Measurements from ENCODE around the gene CNBD2.

CNBD2 gene

DNA sequence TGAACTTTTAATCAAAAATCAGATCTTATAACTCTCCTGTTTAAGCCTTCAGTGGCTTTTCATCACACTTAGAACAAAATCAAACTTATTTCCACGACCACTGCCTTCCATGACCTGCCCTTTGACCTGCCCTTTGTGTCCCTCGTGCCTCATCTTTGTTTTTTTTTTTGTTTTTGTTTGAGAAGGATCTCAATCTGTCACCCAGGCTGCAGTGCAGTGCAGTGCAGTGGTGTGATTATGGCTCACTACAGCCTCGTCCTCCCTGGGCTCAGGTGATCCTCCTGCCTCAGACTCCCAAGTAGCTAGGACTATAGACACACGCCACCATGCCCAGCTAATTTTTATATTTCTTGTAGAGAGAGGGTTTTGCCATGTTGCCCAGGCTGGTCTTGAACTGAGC is 86.8 kb downstream of the CNBD2 start:
- TF ChIP-seq TCF4 (CRISPR knock-in tag; IDR thresholded peaks at IDR 0.05; ENCODE audit: borderline replicate concordance) (no peak), ZC3H10 (CRISPR knock-in tag; IDR thresholded peaks at IDR 0.05) (no peak), GLIS3 (CRISPR knock-in tag; IDR thresholded peaks at IDR 0.05) (no peak), ISL1 (CRISPR knock-in tag; IDR thresholded peaks at IDR 0.05) (no peak), PPARA (CRISPR knock-in tag; IDR thresholded peaks at IDR 0.05; ENCODE audit: borderline replicate concordance) (no peak), ZFP30 (CRISPR knock-in tag; IDR thresholded peaks at IDR 0.05) (no peak), OSR1 (CRISPR knock-in tag; IDR thresholded peaks at IDR 0.05) (no peak), ZNF70 (CRISPR knock-in tag; IDR thresholded peaks at IDR 0.05) (no peak), ZNF8 (CRISPR knock-in tag; IDR thresholded peaks at IDR 0.05) (no peak), ZNF565 (CRISPR knock-in tag; conservative IDR thresholded peaks at IDR 0.05; ENCODE audit: low read depth) (no peak)
- TF ChIP-seq, protein P1, sequence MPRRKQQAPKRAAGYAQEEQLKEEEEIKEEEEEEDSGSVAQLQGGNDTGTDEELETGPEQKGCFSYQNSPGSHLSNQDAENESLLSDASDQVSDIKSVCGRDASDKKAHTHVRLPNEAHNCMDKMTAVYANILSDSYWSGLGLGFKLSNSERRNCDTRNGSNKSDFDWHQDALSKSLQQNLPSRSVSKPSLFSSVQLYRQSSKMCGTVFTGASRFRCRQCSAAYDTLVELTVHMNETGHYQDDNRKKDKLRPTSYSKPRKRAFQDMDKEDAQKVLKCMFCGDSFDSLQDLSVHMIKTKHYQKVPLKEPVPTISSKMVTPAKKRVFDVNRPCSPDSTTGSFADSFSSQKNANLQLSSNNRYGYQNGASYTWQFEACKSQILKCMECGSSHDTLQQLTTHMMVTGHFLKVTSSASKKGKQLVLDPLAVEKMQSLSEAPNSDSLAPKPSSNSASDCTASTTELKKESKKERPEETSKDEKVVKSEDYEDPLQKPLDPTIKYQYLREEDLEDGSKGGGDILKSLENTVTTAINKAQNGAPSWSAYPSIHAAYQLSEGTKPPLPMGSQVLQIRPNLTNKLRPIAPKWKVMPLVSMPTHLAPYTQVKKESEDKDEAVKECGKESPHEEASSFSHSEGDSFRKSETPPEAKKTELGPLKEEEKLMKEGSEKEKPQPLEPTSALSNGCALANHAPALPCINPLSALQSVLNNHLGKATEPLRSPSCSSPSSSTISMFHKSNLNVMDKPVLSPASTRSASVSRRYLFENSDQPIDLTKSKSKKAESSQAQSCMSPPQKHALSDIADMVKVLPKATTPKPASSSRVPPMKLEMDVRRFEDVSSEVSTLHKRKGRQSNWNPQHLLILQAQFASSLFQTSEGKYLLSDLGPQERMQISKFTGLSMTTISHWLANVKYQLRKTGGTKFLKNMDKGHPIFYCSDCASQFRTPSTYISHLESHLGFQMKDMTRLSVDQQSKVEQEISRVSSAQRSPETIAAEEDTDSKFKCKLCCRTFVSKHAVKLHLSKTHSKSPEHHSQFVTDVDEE (CRISPR knock-in tag; IDR thresholded peaks at IDR 0.05): no peak
- TF ChIP-seq, protein P2, sequence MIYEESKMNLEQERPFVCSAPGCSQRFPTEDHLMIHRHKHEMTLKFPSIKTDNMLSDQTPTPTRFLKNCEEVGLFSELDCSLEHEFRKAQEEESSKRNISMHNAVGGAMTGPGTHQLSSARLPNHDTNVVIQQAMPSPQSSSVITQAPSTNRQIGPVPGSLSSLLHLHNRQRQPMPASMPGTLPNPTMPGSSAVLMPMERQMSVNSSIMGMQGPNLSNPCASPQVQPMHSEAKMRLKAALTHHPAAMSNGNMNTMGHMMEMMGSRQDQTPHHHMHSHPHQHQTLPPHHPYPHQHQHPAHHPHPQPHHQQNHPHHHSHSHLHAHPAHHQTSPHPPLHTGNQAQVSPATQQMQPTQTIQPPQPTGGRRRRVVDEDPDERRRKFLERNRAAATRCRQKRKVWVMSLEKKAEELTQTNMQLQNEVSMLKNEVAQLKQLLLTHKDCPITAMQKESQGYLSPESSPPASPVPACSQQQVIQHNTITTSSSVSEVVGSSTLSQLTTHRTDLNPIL (CRISPR knock-in tag; IDR thresholded peaks at IDR 0.05; ENCODE audit: low read depth): no peak
- TF ChIP-seq, protein P3, sequence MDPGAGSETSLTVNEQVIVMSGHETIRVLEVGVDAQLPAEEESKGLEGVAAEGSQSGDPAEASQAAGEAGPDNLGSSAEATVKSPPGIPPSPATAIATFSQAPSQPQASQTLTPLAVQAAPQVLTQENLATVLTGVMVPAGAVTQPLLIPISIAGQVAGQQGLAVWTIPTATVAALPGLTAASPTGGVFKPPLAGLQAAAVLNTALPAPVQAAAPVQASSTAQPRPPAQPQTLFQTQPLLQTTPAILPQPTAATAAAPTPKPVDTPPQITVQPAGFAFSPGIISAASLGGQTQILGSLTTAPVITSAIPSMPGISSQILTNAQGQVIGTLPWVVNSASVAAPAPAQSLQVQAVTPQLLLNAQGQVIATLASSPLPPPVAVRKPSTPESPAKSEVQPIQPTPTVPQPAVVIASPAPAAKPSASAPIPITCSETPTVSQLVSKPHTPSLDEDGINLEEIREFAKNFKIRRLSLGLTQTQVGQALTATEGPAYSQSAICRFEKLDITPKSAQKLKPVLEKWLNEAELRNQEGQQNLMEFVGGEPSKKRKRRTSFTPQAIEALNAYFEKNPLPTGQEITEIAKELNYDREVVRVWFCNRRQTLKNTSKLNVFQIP (CRISPR knock-in tag; IDR thresholded peaks at IDR 0.05; ENCODE audit: borderline replicate concordance, low read depth): no peak
- ATAC-seq: no peak

DNA sequence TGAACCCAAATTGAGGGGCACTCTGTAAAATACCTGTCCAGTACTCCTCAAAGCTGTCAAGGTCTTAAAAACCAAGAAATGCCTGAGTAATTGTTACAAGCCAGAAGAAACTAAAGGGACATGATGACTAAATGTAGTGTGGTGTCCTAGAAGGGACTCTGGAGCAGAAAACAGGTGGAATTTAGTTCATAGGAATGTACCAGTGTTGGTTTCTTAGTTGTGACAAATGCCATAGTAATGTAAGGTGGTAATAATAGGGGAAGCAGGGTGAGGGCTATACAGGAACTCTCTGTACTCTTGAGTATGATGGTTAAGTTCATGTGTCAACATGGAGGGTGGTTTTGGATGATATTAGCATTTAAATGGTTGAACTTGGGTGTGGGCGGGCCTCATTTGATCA is 92.3 kb downstream of the CNBD2 start:
- ATAC-seq: no peak
- TF ChIP-seq TCF4 (CRISPR knock-in tag; IDR thresholded peaks at IDR 0.05; ENCODE audit: borderline replicate concordance) (no peak), ISL1 (CRISPR knock-in tag; IDR thresholded peaks at IDR 0.05) (no peak), ZC3H10 (CRISPR knock-in tag; IDR thresholded peaks at IDR 0.05) (no peak), ZFP30 (CRISPR knock-in tag; IDR thresholded peaks at IDR 0.05) (no peak), ZNF70 (CRISPR knock-in tag; IDR thresholded peaks at IDR 0.05) (no peak), CSDC2 (CRISPR knock-in tag; IDR thresholded peaks at IDR 0.05) (no peak), TOX (CRISPR knock-in tag; IDR thresholded peaks at IDR 0.05; ENCODE audit: borderline replicate concordance) (no peak), RARB (CRISPR knock-in tag; IDR thresholded peaks at IDR 0.05) (no peak), ZNF565 (CRISPR knock-in tag; conservative IDR thresholded peaks at IDR 0.05; ENCODE audit: low read depth) (no peak), ARNTL (CRISPR knock-in tag; IDR thresholded peaks at IDR 0.05; ENCODE audit: borderline replicate concordance, low read depth) (no peak)
- TF ChIP-seq, protein P1 (CRISPR knock-in tag; IDR thresholded peaks at IDR 0.05): no peak
- TF ChIP-seq, protein P3 (CRISPR knock-in tag; IDR thresholded peaks at IDR 0.05; ENCODE audit: borderline replicate concordance, low read depth): no peak

DNA sequence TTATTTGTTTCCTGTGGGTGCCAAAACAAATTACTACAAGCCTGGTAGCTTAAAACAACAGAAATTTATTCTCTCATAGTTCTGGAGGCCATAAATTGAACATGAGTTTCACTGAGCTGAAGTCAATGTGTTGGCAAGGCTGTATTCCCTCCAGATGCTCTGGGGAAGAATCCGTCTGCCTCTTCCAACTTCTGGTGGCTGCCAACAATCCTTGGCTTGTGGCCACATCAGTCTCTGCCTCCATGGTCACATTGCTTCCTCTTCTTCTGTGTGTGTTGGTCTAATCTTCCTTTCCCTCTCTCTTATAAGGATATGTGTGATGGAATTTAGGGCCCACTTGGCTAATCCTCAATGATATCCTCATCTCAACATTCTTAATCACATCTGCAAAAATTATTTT is 93.4 kb downstream of the CNBD2 start:
- TF ChIP-seq, protein P3 (CRISPR knock-in tag; IDR thresholded peaks at IDR 0.05; ENCODE audit: borderline replicate concordance, low read depth): no peak
- no peak for ATAC-seq

Measured in SK-N-SH treated with all-trans-retinoic acid at 6 μM for 48 hours (cell line).